Astrocyte of the spinal cord (primary cell): Measurements from ENCODE around the gene CFAP46.

Experiments used
- DNase-seq: peaks from one replicate; pipeline ENCODE4 v3.0.0; 2011; ENCODE audit warnings: low read depth, low spot score
- H3K4me3 ChIP-seq: 2 replicates; pipeline ENCODE4 v1.5.1; 2011; ENCODE audit warnings: low read depth, mild to moderate bottlenecking, low read length, moderate library complexity
- in situ Hi-C: cut with HindIII; loops from 2 replicates; pipeline ENCODE4 v1.10.0; 2017; ENCODE audit warnings: low sequenced_read_pairs
- TF ChIP-seq, protein P1 (sequence below): IDR thresholded peaks from 2 replicates; pipeline ENCODE4 v1.5.1; 2012; ENCODE audit warnings: low read depth, mild to moderate bottlenecking, low read length, inconsistent platforms

CFAP46 gene

GRCh38 chr10:132834311-132834761 lies 108.0 kb downstream of the CFAP46 start:
- no peak for DNase-seq
- in situ Hi-C loops = no loop called here
- TF ChIP-seq, protein P1, sequence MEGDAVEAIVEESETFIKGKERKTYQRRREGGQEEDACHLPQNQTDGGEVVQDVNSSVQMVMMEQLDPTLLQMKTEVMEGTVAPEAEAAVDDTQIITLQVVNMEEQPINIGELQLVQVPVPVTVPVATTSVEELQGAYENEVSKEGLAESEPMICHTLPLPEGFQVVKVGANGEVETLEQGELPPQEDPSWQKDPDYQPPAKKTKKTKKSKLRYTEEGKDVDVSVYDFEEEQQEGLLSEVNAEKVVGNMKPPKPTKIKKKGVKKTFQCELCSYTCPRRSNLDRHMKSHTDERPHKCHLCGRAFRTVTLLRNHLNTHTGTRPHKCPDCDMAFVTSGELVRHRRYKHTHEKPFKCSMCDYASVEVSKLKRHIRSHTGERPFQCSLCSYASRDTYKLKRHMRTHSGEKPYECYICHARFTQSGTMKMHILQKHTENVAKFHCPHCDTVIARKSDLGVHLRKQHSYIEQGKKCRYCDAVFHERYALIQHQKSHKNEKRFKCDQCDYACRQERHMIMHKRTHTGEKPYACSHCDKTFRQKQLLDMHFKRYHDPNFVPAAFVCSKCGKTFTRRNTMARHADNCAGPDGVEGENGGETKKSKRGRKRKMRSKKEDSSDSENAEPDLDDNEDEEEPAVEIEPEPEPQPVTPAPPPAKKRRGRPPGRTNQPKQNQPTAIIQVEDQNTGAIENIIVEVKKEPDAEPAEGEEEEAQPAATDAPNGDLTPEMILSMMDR = no peak
- no peak overlapping the region for H3K4me3 ChIP-seq

DNA sequence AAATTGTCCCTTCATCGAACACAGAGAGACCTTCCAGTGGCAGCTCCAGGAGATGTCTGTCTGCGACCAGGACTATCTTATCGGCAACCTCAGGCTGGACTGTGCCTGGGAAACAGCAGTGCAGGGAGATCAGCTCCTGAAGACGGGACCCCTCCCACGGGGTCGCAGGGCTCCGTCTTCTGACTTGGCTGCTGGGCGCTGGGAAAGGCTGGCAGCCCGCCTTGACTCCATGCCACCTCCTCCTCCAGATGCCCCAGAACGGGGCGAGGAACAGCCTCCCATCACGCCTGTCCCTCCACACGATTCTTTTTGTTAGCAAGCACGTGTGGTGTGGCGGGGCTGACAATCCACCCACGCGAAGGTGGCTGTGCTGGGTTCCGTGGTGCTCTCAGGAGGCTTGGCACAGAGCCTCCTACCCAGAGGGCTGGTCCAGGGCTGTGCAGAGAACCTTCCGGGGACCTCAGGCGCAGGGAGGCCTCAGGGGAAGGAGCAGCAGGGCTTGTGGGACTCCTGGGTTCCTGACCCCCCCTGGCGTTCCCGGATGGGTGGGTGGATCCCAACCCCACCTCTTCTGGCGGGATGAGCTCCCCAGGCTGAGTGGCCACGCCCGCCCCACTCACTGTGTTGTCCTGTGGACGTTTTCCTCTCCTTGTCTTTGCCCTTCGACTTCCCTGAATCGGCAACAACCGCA lies 108.8 kb downstream of the CFAP46 start:
- DNase-seq = no peak
- TF ChIP-seq, protein P1 = no peak
- in situ Hi-C loops = no loop called here
- H3K4me3 ChIP-seq = no peak overlapping the region

- in situ Hi-C loops = no loop called here
- TF ChIP-seq, protein P1 = no peak
- no peak overlapping the region for H3K4me3 ChIP-seq
- DNase-seq = no peak
Observed at GRCh38 chr10:132832186-132832969, 110.0 kb downstream of the CFAP46 start.

DNA sequence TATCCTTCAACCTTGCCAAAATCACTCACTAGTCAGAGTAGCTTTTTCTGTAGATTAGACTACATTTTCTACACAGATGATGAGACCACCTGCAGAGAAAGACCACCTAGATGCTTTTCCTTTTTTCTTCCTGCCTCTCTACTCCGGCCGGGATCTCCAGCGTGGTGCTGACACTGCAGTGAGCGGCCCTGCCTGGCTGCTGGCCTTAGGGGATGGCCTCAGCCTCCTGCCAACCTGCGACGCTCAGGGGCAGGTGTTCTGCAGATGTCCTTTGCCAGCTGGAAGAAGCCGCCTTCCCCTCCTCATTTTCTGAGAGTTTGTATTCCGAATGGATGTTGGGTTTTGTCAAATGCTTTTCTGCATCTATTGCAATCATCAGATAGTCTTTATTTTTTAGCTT lies 113.0 kb downstream of the CFAP46 start:
- no peak for DNase-seq
- in situ Hi-C loops = no loop called here

DNA sequence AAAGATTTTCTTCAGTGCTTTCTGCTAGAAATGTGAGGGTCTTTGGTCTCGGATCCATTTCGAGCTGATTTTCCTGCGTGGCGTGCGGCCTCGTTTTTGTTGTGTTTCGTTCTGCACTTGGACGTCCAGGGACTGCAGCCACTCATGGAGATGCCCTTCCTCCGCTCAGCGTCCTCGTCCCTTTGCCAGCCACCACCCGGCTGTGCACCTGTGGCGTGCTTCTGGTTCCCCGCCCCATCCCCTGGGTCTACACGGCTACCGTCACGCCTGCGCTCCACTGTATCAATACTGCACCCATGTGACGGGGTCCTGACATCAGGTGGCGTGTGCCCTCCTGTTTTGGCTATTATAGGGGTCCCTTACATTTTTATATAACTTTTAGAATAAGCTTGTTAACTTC lies 113.7 kb downstream of the CFAP46 start:
- TF ChIP-seq, protein P1 = no peak
- in situ Hi-C loops = no loop called here
- no peak for DNase-seq
- H3K4me3 ChIP-seq = no peak overlapping the region

More for the DNA sequence above, 113.0 kb downstream of the CFAP46 start:
- TF ChIP-seq, protein P1 = no peak
- H3K4me3 ChIP-seq = no peak overlapping the region

- H3K4me3 ChIP-seq = no peak overlapping the region
- in situ Hi-C loops = no loop called here
- TF ChIP-seq, protein P1 = no peak
- no peak for DNase-seq
Observed at GRCh38 chr10:132827861-132828539, 114.4 kb downstream of the CFAP46 start.
